CD14-positive monocyte (primary cell): ENCODE data around the gene TGIF2. TPM values are rescaled to one million over a fixed set of nuclear protein-coding genes. Genes with fewer than 3 reads are reported as not detected.

Experiments used
- DNase-seq, 3 donors: peaks; one replicate each; pipeline ENCODE4 v3.0.0-alpha.2; 2011 to 2022
- H2AFZ ChIP-seq: 2 replicates; pipeline ENCODE4 v1.6.0; 2012; ENCODE audit warnings: mild to moderate bottlenecking, low read depth, low read length, inconsistent platforms; ENCODE audit not compliant: insufficient read depth, poor library complexity, severe bottlenecking
- H3K27ac ChIP-seq, 2 donors: 1 replicate in 1 of 2; 2 replicates in 1 of 2; pipeline ENCODE4 v1.5.1; 2012 to 2013; ENCODE audit warnings: low read length in 2 of 2, control low read depth in 1 of 2, inconsistent platforms in 1 of 2, low read depth in 1 of 2, mild to moderate bottlenecking in 1 of 2
- H3K27me3 ChIP-seq, 2 donors: one replicate each; pipeline versions ENCODE4 v1.6.0 to v1.6.1; 2011 to 2013; ENCODE audit warnings: low read length in 2 of 2; ENCODE audit not compliant: control insufficient read depth in 2 of 2, insufficient read depth in 2 of 2
- H3K36me3 ChIP-seq, 2 donors: replicated peaks in 1 of 2; 1 replicate in 1 of 2; 2 replicates in 1 of 2; pipeline versions ENCODE4 v1.5.1 to v1.6.1; 2012 to 2013; ENCODE audit warnings: low read length in 2 of 2, control low read depth in 1 of 2, inconsistent platforms in 1 of 2, mild to moderate bottlenecking in 1 of 2; ENCODE audit not compliant: insufficient read depth in 2 of 2, control insufficient read depth in 1 of 2
- H3K4me1 ChIP-seq, 2 donors: 1 replicate in 1 of 2; 2 replicates in 1 of 2; pipeline versions ENCODE4 v1.5.1 to v1.6.1; 2012 to 2013; ENCODE audit warnings: low read length in 2 of 2, control low read depth in 1 of 2, inconsistent platforms in 1 of 2, mild to moderate bottlenecking in 1 of 2, moderate library complexity in 1 of 2; ENCODE audit not compliant: insufficient read depth in 2 of 2, control insufficient read depth in 1 of 2
- H3K4me2 ChIP-seq: replicated peaks from 2 replicates; pipeline ENCODE3; 2012; ENCODE audit warnings: low read length, moderate library complexity, mild to moderate bottlenecking; ENCODE audit not compliant: poor library complexity, severe bottlenecking; ENCODE audit errors: extremely low read depth
- H3K4me3 ChIP-seq, 3 experiments: fragments of 200-600 bp in 1 of 3; sonication (generic) in 1 of 3; replicated peaks in 1 of 3; 1 replicate in 2 of 3; 2 replicates in 1 of 3; pipeline ENCODE4 v1.5.1; 2011 to 2013; ENCODE audit warnings: low read length in 3 of 3, mild to moderate bottlenecking in 3 of 3, control low read depth in 2 of 3, low read depth in 2 of 3, inconsistent platforms in 1 of 3, moderate library complexity in 1 of 3
- H3K79me2 ChIP-seq: 2 replicates; pipeline ENCODE4 v1.6.0; 2012; ENCODE audit warnings: mild to moderate bottlenecking, control low read depth, inconsistent platforms, low read length, moderate library complexity; ENCODE audit not compliant: insufficient read depth
- H3K9ac ChIP-seq: 2 replicates; pipeline ENCODE4 v1.6.0; 2017; ENCODE audit warnings: low read length, mild to moderate bottlenecking; ENCODE audit not compliant: insufficient read depth, poor library complexity, severe bottlenecking
- H3K9me3 ChIP-seq, 2 donors: replicated peaks in 1 of 2; 1 replicate in 1 of 2; 2 replicates in 1 of 2; pipeline versions ENCODE4 v1.5.1 to v1.6.1; 2012 to 2013; ENCODE audit warnings: low read length in 2 of 2, control low read depth in 1 of 2; ENCODE audit not compliant: control insufficient read depth in 1 of 2, insufficient read depth in 1 of 2
- H4K20me1 ChIP-seq: 2 replicates; pipeline ENCODE4 v1.6.0; 2012; ENCODE audit warnings: mild to moderate bottlenecking, low read length, control low read depth, moderate library complexity; ENCODE audit not compliant: insufficient read depth
- H3K27ac Mint-ChIP-seq, 7 donors: one replicate each; pipeline ENCODE4 v1.8.0; 2020; ENCODE audit warnings: mild to moderate bottlenecking in 7 of 7, mixed read lengths in 7 of 7, moderate library complexity in 6 of 7, inconsistent platforms in 2 of 7
- H3K27me3 Mint-ChIP-seq, 3 donors: one replicate each; pipeline ENCODE4 v1.8.0; 2021 to 2022; ENCODE audit warnings: low read depth in 3 of 3, mild to moderate bottlenecking in 3 of 3, mixed read lengths in 3 of 3, moderate library complexity in 3 of 3, inconsistent platforms in 1 of 3
- H3K36me3 Mint-ChIP-seq, 2 donors: one replicate each; pipeline ENCODE4 v1.8.0; 2020; ENCODE audit warnings: mixed read lengths in 2 of 2, inconsistent platforms in 1 of 2, mild to moderate bottlenecking in 1 of 2
- H3K4me1 Mint-ChIP-seq: one replicate; pipeline ENCODE4 v1.8.0; 2020; ENCODE audit warnings: mild to moderate bottlenecking, mixed read lengths
- H3K4me3 Mint-ChIP-seq, 2 donors: one replicate each; pipeline ENCODE4 v1.8.0; 2020; ENCODE audit warnings: mild to moderate bottlenecking in 2 of 2, mixed read lengths in 2 of 2, moderate library complexity in 1 of 2
- H3K9me3 Mint-ChIP-seq, 7 donors: one replicate each; pipeline ENCODE4 v1.8.0; 2020 to 2022; ENCODE audit warnings: mixed read lengths in 7 of 7, mild to moderate bottlenecking in 6 of 7, moderate library complexity in 6 of 7, inconsistent platforms in 2 of 7
- CTCF ChIP-seq: fragments of 200-600 bp; IDR thresholded peaks from one replicate; pipeline ENCODE4 v1.8.0; 2022; ENCODE audit warnings: antibody characterized with exemption, mild to moderate bottlenecking
- WGBS: methylation state at CpG from one replicate; pipeline ENCODE4 v1.1.5; 2013; ENCODE audit warnings: missing lambda C conversion rate; ENCODE audit not compliant: insufficient coverage; 5-methylcytosine and 5-hydroxymethylcytosine counted together
- intact Hi-C, 2 donors: fragments of 100-400 bp; cut with micrococcal nuclease; formaldehyde crosslinking; loops; one replicate each; pipeline versions ENCODE4 v1.15.0 to v1.15.1; 2023
- polyA plus RNA-seq, 3 donors: library from polyadenylated mRNA; depleted of rRNA in 1 of 3; unstranded in 2 of 3; stranded (reverse) in 1 of 3; fragments of 300-500 nt in 2 of 3; fragments of >200 nt in 1 of 3; fragmentation: Illumina TruSeq in 2 of 3; gene quantifications; 1 replicate in 2 of 3; 2 replicates in 1 of 3; pipeline ENCODE4 v1.2.3, GENCODE V29; 2012 to 2021

The TGIF2 gene
- polyA plus RNA-seq, 3 donors, result 11.0 to 15.9 (median 12.2) TPM

GRCh38 chr20:36601540-36601939 is 28.1 kb downstream of the TGIF2 start:
- 0% methylated on average over 1 of the region's 1 CpG for WGBS
- H3K36me3 Mint-ChIP-seq, result no peaks in the 10 kb centered on the region
- H3K4me3 Mint-ChIP-seq, result peak overlapping the region in 1 of 2 donors; percentile 47
- Histone ChIP-seq H2AFZ (no peak overlapping the region), H4K20me1 (peaks cover 9% of the 10 kb centered on the region), H3K4me1 (peaks cover 45 to 53% of the 10 kb centered on the region in 2 donors), H3K27ac (no peak overlapping the region), H3K79me2 (peaks cover 10% of the 10 kb centered on the region), H3K9ac (no peak overlapping the region), H3K36me3 (no peaks in the 10 kb centered on the region), H3K9me3 (no peaks in the 10 kb centered on the region), H3K4me2 (no peak overlapping the region), H3K27me3 (no peaks in the 10 kb centered on the region), H3K4me3 (no peak overlapping the region)
- DNase-seq, result peak in 2 of 3 donors; percentile 45 to 54
- intact Hi-C loops, result no loop called here
- peak overlapping the region; percentile 44 to 85 (median 72) for H3K27ac Mint-ChIP-seq
- peaks cover 38% of the 10 kb centered on the region for H3K4me1 Mint-ChIP-seq
- H3K9me3 Mint-ChIP-seq, result peaks cover 0 to 1% (median 0%) of the 10 kb centered on the region in 7 donors
- no peak for TF ChIP-seq CTCF
- H3K27me3 Mint-ChIP-seq, result peaks cover 0 to 4% (median 0%) of the 10 kb centered on the region in 3 donors

- H3K79me2 ChIP-seq, result peaks cover 44% of the 10 kb centered on the region
- H2AFZ ChIP-seq, result peak overlapping the region; percentile 74
- peak overlapping the region; percentile 91 to 98 for H3K4me3 Mint-ChIP-seq
- peak overlapping the region; percentile 96 for H3K4me2 ChIP-seq
- H3K27me3 Mint-ChIP-seq, result peaks cover 0 to 4% (median 3%) of the 10 kb centered on the region in 3 donors
- H3K4me1 ChIP-seq, result peaks cover 46 to 52% of the 10 kb centered on the region in 2 donors
- peaks cover 43% of the 10 kb centered on the region for H4K20me1 ChIP-seq
- peak in 2 of 3 donors; percentile 52 to 78 for DNase-seq
- WGBS, result 17% methylated on average over 11 of the region's 15 CpGs
- H3K27ac ChIP-seq, result peak overlapping the region; percentile 96 to 97
- no peak for TF ChIP-seq CTCF
- no peaks in the 10 kb centered on the region for H3K27me3 ChIP-seq
- H3K9me3 Mint-ChIP-seq, result peaks cover 0 to 1% (median 0%) of the 10 kb centered on the region in 7 donors
- peaks cover 40% of the 10 kb centered on the region for H3K4me1 Mint-ChIP-seq
- peaks cover 23 to 27% of the 10 kb centered on the region in 2 donors for H3K36me3 ChIP-seq
- no peaks in the 10 kb centered on the region for H3K9me3 ChIP-seq
- peak overlapping the region; percentile 26 to 100 (median 40) for H3K4me3 ChIP-seq
- peak overlapping the region; percentile 93 for H3K9ac ChIP-seq
- peaks cover 26 to 28% of the 10 kb centered on the region in 2 donors for H3K36me3 Mint-ChIP-seq
- intact Hi-C loops, result loop anchor here (1.0 to 5.0 kb wide), 6 partner anchors 17 to 144 kb away; partner anchors contain the start of gene TGIF2 (in 1 of the 2)
- peak overlapping the region; percentile 96 to 99 (median 98) for H3K27ac Mint-ChIP-seq
Measured at GRCh38 chr20:36604952-36605398, 31.6 kb downstream of the TGIF2 start.
